Gastrocnemius medialis (tissue), 4 donors: Measurements from ENCODE around the gene SORBS1.

Experiments used
- CTCF ChIP-seq, 5 experiments: fragments of 450-650 bp in 3 of 5; fragments of 200-600 bp in 2 of 5; sonication (generic) in 2 of 5; IDR thresholded peaks in 4 of 5; conservative IDR thresholded peaks in 1 of 5; 1 replicate in 4 of 5; 2 replicates in 1 of 5; pipeline ENCODE4 v1.5.1; 2016 to 2019; ENCODE audit warnings: antibody characterized with exemption in 5 of 5, mild to moderate bottlenecking in 3 of 5, moderate library complexity in 3 of 5
- POLR2A ChIP-seq, 2 donors: fragments of 450-650 bp; IDR thresholded peaks; one replicate each; pipeline ENCODE4 v1.6.1; 2017; ENCODE audit warnings: antibody characterized with exemption in 2 of 2, mild to moderate bottlenecking in 2 of 2, moderate library complexity in 2 of 2

DNA sequence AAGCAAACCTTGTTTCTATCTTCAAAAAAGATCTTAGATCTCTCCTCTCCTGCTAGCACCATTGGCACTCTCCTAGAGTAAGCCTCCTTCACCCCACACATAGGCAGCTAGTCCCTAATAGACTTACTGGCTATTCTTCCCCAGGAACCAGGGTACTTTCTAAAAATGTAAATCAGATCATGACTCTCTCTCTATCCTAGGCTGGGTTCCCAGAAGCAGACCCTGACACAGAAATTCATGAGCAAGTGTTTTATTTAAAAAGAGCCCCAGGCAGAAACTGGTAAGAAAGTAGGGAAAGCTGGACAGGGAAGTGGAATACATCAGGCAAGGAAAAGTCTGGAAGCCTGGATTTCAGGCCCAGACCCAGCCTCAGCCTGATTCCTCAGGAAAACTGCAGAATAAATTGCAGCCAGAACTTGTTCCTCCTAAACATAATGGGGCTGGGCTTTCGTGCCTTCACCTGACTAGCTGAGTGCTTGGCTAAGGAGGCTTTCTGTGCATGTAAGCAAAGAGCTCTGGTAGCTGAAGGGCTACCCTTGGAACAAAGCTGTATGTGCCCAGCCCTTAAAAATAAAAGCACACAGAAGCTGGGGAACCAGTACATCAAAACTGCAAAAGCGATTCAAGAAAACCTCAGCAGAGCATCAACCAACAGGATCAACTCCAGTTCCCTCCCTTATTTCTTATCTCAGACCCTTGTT, 18.8 kb upstream of the SORBS1 start:
- no peak for TF ChIP-seq CTCF (IDR thresholded peaks at IDR 0.05 in 4 of 5, conservative IDR thresholded peaks at IDR 0.05 in 1 of 5)
- TF ChIP-seq POLR2A (IDR thresholded peaks at IDR 0.05) = no peak
